H1 (cell line): Measurements from ENCODE around the gene LRRC74B. TPM values are rescaled to one million over a fixed set of nuclear protein-coding genes. Genes with fewer than 3 reads are reported as not detected.

Experiments
- CTCF ChIA-PET: fragments of 300-600 bp; sonication (Branson Sonifier 250); formaldehyde crosslinking; loops from one replicate; lab custom pipeline; 2021; ENCODE audit not compliant: partially characterized antibody; lab: Charles Lee
- POLR2A ChIA-PET: fragments of 300-600 bp; sonication (Branson Sonifier 250); formaldehyde crosslinking; loops from one replicate; lab custom pipeline; 2021; ENCODE audit warnings: inconsistent platforms; ENCODE audit not compliant: partially characterized antibody; lab: Charles Lee
- DNase-seq, 2 experiments: peaks; one replicate each; pipeline versions ENCODE4 v3.0.0 to v3.0.0-alpha.2; 2010 to 2022; ENCODE audit warnings: low spot score in 2 of 2, low read depth in 1 of 2, mixed read lengths in 1 of 2
- FAIRE-seq: peaks from 2 replicates; lab custom pipeline; 2011; peaks lifted over from hg19 to GRCh38; lab: Jason Lieb, UNC
- H2AFZ ChIP-seq: 2 replicates; pipeline ENCODE4 v1.8.1; 2012; ENCODE audit warnings: low read length, inconsistent platforms
- H2AK5ac ChIP-seq: 2 replicates; pipeline ENCODE4 v1.6.1; 2013; ENCODE audit warnings: low read depth, low read length
- H2BK120ac ChIP-seq: replicated peaks from 2 replicates; pipeline ENCODE3; 2013; ENCODE audit warnings: low read depth, low read length, inconsistent platforms
- H2BK12ac ChIP-seq: 2 replicates; pipeline ENCODE4 v1.6.1; 2013; ENCODE audit warnings: low read depth, low read length
- H2BK15ac ChIP-seq: 2 replicates; pipeline ENCODE4 v1.6.1; 2013; ENCODE audit warnings: low read length
- H2BK20ac ChIP-seq: 2 replicates; pipeline ENCODE4 v1.6.1; 2013; ENCODE audit warnings: low read length
- H2BK5ac ChIP-seq: 2 replicates; pipeline ENCODE4 v1.6.1; 2013; ENCODE audit warnings: low read depth, low read length
- H3K14ac ChIP-seq: 2 replicates; pipeline ENCODE4 v1.6.1; 2013; ENCODE audit warnings: inconsistent platforms; ENCODE audit not compliant: insufficient read length
- H3K18ac ChIP-seq: 2 replicates; pipeline ENCODE4 v1.6.1; 2013; ENCODE audit warnings: low read length; ENCODE audit errors: extremely low read depth
- H3K23ac ChIP-seq: 2 replicates; pipeline ENCODE4 v1.6.1; 2013; ENCODE audit warnings: inconsistent platforms; ENCODE audit not compliant: insufficient read length
- H3K23me2 ChIP-seq: 2 replicates; pipeline ENCODE4 v1.6.1; 2013; ENCODE audit warnings: low read depth, low read length
- H3K27ac ChIP-seq: 2 replicates; pipeline ENCODE4 v1.6.1; 2011; ENCODE audit warnings: low read depth, low read length, inconsistent platforms
- H3K27me3 ChIP-seq, 4 experiments: replicated peaks in 1 of 4; 1 replicate in 1 of 4; 2 replicates in 3 of 4; pipeline versions ENCODE4 v1.6.1 to v1.8.1; 2011 to 2013; ENCODE audit warnings: low read length in 3 of 4, mild to moderate bottlenecking in 3 of 4, inconsistent platforms in 2 of 4, mixed read lengths in 2 of 4, moderate library complexity in 1 of 4; ENCODE audit not compliant: control insufficient read depth in 3 of 4, insufficient read depth in 3 of 4; ENCODE audit errors: extremely low read depth in 1 of 4
- H3K36me3 ChIP-seq, 4 experiments: 2 replicates each; pipeline versions ENCODE4 v1.6.1 to v1.8.1; 2011 to 2013; ENCODE audit warnings: mild to moderate bottlenecking in 4 of 4, low read length in 3 of 4, moderate library complexity in 2 of 4, control low read depth in 1 of 4, inconsistent platforms in 1 of 4; ENCODE audit not compliant: insufficient read depth in 4 of 4, control insufficient read depth in 2 of 4
- H3K4ac ChIP-seq: replicated peaks from 2 replicates; pipeline ENCODE3; 2013; ENCODE audit warnings: low read length, low read depth, mixed read lengths, inconsistent platforms; ENCODE audit not compliant: insufficient read length
- H3K4me1 ChIP-seq, 4 experiments: replicated peaks in 1 of 4; 1 replicate in 1 of 4; 2 replicates in 3 of 4; pipeline versions ENCODE4 v1.6.1 to v1.8.1; 2011 to 2013; ENCODE audit warnings: low read length in 3 of 4, inconsistent platforms in 2 of 4, mixed read lengths in 1 of 4; ENCODE audit not compliant: insufficient read depth in 4 of 4, control insufficient read depth in 3 of 4
- H3K4me2 ChIP-seq, 2 experiments: 2 replicates each; pipeline versions ENCODE4 v1.6.1 to v1.8.1; 2011 to 2013; ENCODE audit warnings: low read depth in 2 of 2, low read length in 2 of 2, control low read depth in 1 of 2, inconsistent platforms in 1 of 2, mild to moderate bottlenecking in 1 of 2; ENCODE audit not compliant: insufficient read depth in 1 of 2
- H3K4me3 ChIP-seq, 4 experiments: fragments of 200-600, 300-600 bp in 1 of 4; sonication (generic), shearing (Covaris generic), sonication (Bioruptor Twin) in 1 of 4; 2 replicates each; pipeline versions ENCODE4 v1.5.1 to v1.8.1; 2011 to 2016; ENCODE audit warnings: low read length in 4 of 4, low read depth in 3 of 4, control low read depth in 2 of 4, inconsistent platforms in 2 of 4, mild to moderate bottlenecking in 2 of 4, mixed read lengths in 1 of 4, moderate library complexity in 1 of 4; ENCODE audit not compliant: insufficient read depth in 2 of 4; ENCODE audit errors: extremely low read depth in 1 of 4
- H3K56ac ChIP-seq: replicated peaks from 2 replicates; pipeline ENCODE3; 2013; ENCODE audit warnings: low read depth, mild to moderate bottlenecking, mixed read lengths, low read length, inconsistent platforms; ENCODE audit not compliant: insufficient read length
- H3K79me1 ChIP-seq: 2 replicates; pipeline ENCODE4 v1.6.1; 2013; ENCODE audit warnings: low read depth, low read length, control low read depth
- H3K79me2 ChIP-seq, 2 experiments: 2 replicates each; pipeline versions ENCODE4 v1.6.1 to v1.8.1; 2012 to 2013; ENCODE audit warnings: low read length in 2 of 2, mild to moderate bottlenecking in 2 of 2, inconsistent platforms in 1 of 2; ENCODE audit not compliant: insufficient read depth in 2 of 2, control insufficient read depth in 1 of 2
- H3K9ac ChIP-seq, 4 experiments: replicated peaks in 1 of 4; 1 replicate in 1 of 4; 2 replicates in 3 of 4; pipeline versions ENCODE4 v1.6.1 to v1.8.1; 2011 to 2013; ENCODE audit warnings: low read depth in 3 of 4, low read length in 3 of 4, control low read depth in 2 of 4, mild to moderate bottlenecking in 2 of 4, moderate library complexity in 2 of 4, inconsistent platforms in 1 of 4; ENCODE audit errors: extremely low read depth in 1 of 4
- H3K9me3 ChIP-seq, 2 experiments: 2 replicates each; pipeline versions ENCODE4 v1.6.1 to v1.8.1; 2012 to 2013; ENCODE audit warnings: mild to moderate bottlenecking in 2 of 2, moderate library complexity in 2 of 2, control low read depth in 1 of 2, inconsistent platforms in 1 of 2, low read depth in 1 of 2, low read length in 1 of 2, mixed read lengths in 1 of 2; ENCODE audit not compliant: insufficient read depth in 2 of 2
- H4K20me1 ChIP-seq, 2 experiments: replicated peaks in 1 of 2; 2 replicates each; pipeline versions ENCODE3 to v1.8.1; 2011 to 2013; ENCODE audit warnings: inconsistent platforms in 2 of 2, low read length in 2 of 2, mild to moderate bottlenecking in 1 of 2; ENCODE audit not compliant: insufficient read depth in 2 of 2, control insufficient read depth in 1 of 2
- H4K5ac ChIP-seq: 2 replicates; pipeline ENCODE4 v1.6.1; 2013; ENCODE audit warnings: low read length, low read depth, mixed read lengths, inconsistent platforms; ENCODE audit not compliant: insufficient read length
- H4K8ac ChIP-seq: 2 replicates; pipeline ENCODE4 v1.8.0; 2013; ENCODE audit warnings: mild to moderate bottlenecking, moderate library complexity, low read length, inconsistent platforms; ENCODE audit not compliant: insufficient read depth; ENCODE audit errors: extremely low read depth
- H4K91ac ChIP-seq: replicated peaks from 2 replicates; pipeline ENCODE3; 2013; ENCODE audit warnings: low read length, mixed read lengths, inconsistent platforms; ENCODE audit not compliant: insufficient read length
- ASH2L ChIP-seq: fragments of 200-600, 300-600 bp; sonication (generic); IDR thresholded peaks from one replicate; pipeline ENCODE4 v1.7.1; 2017; ENCODE audit warnings: low read length
- FOSL1 ChIP-seq: IDR thresholded peaks from 2 replicates; pipeline ENCODE4 v1.6.1; 2011; ENCODE audit warnings: mild to moderate bottlenecking, low read depth, low read length, moderate library complexity; ENCODE audit not compliant: insufficient read depth
- JUND ChIP-seq: IDR thresholded peaks from 2 replicates; pipeline ENCODE4 v1.6.1; 2011; ENCODE audit warnings: mild to moderate bottlenecking, improper control_type of control experiment, low read length
- KDM1A ChIP-seq: fragments of 200-600, 300-600 bp; sonication (generic); IDR thresholded peaks from 2 replicates; pipeline ENCODE4 v1.7.1; 2016; ENCODE audit warnings: mild to moderate bottlenecking, low read length, borderline replicate concordance
- POLR2AphosphoS5 ChIP-seq: IDR thresholded peaks from 2 replicates; pipeline ENCODE4 v1.6.1; 2011; ENCODE audit warnings: low read depth, low read length
- SIX5 ChIP-seq: IDR thresholded peaks from 2 replicates; pipeline ENCODE4 v1.6.1; 2011; ENCODE audit warnings: mild to moderate bottlenecking, low read depth, low read length
- polyA plus RNA-seq, 7 experiments: library from polyadenylated mRNA; depleted of rRNA in 3 of 7; stranded (reverse) in 5 of 7; unstranded in 2 of 7; fragments of >200 nt in 5 of 7; fragments of 200-250 nt in 2 of 7; gene quantifications; 1 replicate in 5 of 7; 2 replicates in 1 of 7; 4 replicates in 1 of 7; pipeline versions ENCODE4 v1.2.1 to v1.2.3, GENCODE V29; 2011 to 2013; ENCODE audit warnings: missing spikeins in 2 of 7, mixed read lengths in 2 of 7
- total RNA-seq: library from RNA; stranded (reverse); fragmentation: NEBNext Ultra II Directional; extraction: Animal tissue kit (Norgen Biotek cat#: 25700); gene quantifications from 2 replicates; pipeline ENCODE4 v1.2.1, GENCODE V29; 2021

LRRC74B gene
- total and polyA plus RNA-seq, 2 of the 8 experiments (the other 6 are each of a cell fraction or from before 2014, with no cell fraction given) = not detected

DNA sequence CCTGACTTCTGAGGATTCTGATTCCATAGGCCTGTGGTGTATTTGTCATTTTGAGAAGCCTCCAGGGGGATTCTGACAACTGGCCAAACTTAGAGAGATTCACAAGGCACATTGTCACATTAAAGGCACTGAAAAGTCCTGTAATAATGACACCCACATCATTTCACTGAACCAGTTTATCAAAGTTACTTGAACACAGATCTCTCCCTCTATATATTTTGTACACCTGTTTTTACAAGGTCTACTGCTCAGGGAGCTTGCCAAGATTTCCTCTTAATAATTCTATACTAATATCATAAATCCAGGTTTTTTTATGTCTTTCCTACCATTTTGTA, 50.0 kb downstream of the LRRC74B start:
- peaks cover 0 to 1% of the 10 kb centered on the region in 2 experiments for H4K20me1 ChIP-seq
- TF ChIP-seq JUND (no peak), SIX5 (no peak), ASH2L (no peak), POLR2AphosphoS5 (no peak), FOSL1 (no peak), KDM1A (no peak)
- H2AFZ ChIP-seq = no peak overlapping the region
- no peak overlapping the region for H4K8ac ChIP-seq
- no peak overlapping the region for H3K4me2 ChIP-seq
- H4K91ac ChIP-seq = no peak overlapping the region
- no peak overlapping the region for H2BK20ac ChIP-seq
- no peaks in the 10 kb centered on the region for H3K79me2 ChIP-seq
- H3K4me3 ChIP-seq = no peak overlapping the region
- no peak overlapping the region for H4K5ac ChIP-seq
- no peak overlapping the region for H2BK12ac ChIP-seq
- POLR2A ChIA-PET = no interaction called here
- H3K4me1 ChIP-seq = no peaks in the 10 kb centered on the region
- H3K4ac ChIP-seq = no peak overlapping the region
- H2BK5ac ChIP-seq = no peak overlapping the region
- H2AK5ac ChIP-seq = no peak overlapping the region
- H3K9me3 ChIP-seq = no peaks in the 10 kb centered on the region
- no peaks in the 10 kb centered on the region; the same call in 1 of the 2 replicates for H3K23me2 ChIP-seq
- no peak overlapping the region for H3K18ac ChIP-seq
- no peak overlapping the region for H3K9ac ChIP-seq
- H3K27ac ChIP-seq = no peak overlapping the region
- H3K56ac ChIP-seq = no peak overlapping the region
- DNase-seq = no peak
- 0 out of 7 replicates have a peak, but pooled peaks cover 0 to 3% (median 0%) of the 10 kb centered on the region in 4 experiments for H3K27me3 ChIP-seq
- H3K23ac ChIP-seq = no peak overlapping the region
- no peaks in the 10 kb centered on the region for H3K79me1 ChIP-seq
- H2BK120ac ChIP-seq = no peak overlapping the region
- H3K14ac ChIP-seq = no peak overlapping the region
- CTCF ChIA-PET = no interaction called here
- H3K36me3 ChIP-seq = no peaks in the 10 kb centered on the region
- no peak for FAIRE-seq
- no peak overlapping the region for H2BK15ac ChIP-seq
